HAP-1 (cell line): ENCODE measurements around the gene LFNG.

Experiments
- DNase-seq, 2 experiments: peaks; one replicate each; pipeline ENCODE4 v3.0.0-alpha.2; 2016 to 2020; ENCODE audit warnings: low spot score in 2 of 2
- H3K27me3 ChIP-seq: fragments of 250-450 bp; sonication (Bioruptor Pico); 2 replicates; pipeline ENCODE4 v1.5.1; 2020; ENCODE audit warnings: low read depth, mild to moderate bottlenecking, moderate library complexity
- H3K36me3 ChIP-seq: fragments of 250-450 bp; sonication (Bioruptor Pico); replicated peaks from 2 replicates; pipeline ENCODE4 v1.5.1; 2020; ENCODE audit warnings: mild to moderate bottlenecking
- H3K4me1 ChIP-seq: fragments of 250-450 bp; sonication (Bioruptor Pico); 2 replicates; pipeline ENCODE4 v1.5.1; 2020; ENCODE audit warnings: mild to moderate bottlenecking
- H3K4me3 ChIP-seq: fragments of 250-450 bp; sonication (Bioruptor Pico); 2 replicates; pipeline ENCODE4 v1.5.1; 2020; ENCODE audit warnings: mild to moderate bottlenecking, moderate library complexity
- H3K9me3 ChIP-seq: fragments of 250-450 bp; sonication (Bioruptor Pico); 2 replicates; pipeline ENCODE4 v1.5.1; 2020; ENCODE audit warnings: mild to moderate bottlenecking, moderate library complexity
- in situ Hi-C: fragments of 300-500 bp; cut with MboI; formaldehyde crosslinking; loops from 3 replicates; pipeline ENCODE4 v1.14.3; 2020; ENCODE audit warnings: low sequenced_read_pairs, inconsistent platforms, mixed read lengths

LFNG gene

DNA sequence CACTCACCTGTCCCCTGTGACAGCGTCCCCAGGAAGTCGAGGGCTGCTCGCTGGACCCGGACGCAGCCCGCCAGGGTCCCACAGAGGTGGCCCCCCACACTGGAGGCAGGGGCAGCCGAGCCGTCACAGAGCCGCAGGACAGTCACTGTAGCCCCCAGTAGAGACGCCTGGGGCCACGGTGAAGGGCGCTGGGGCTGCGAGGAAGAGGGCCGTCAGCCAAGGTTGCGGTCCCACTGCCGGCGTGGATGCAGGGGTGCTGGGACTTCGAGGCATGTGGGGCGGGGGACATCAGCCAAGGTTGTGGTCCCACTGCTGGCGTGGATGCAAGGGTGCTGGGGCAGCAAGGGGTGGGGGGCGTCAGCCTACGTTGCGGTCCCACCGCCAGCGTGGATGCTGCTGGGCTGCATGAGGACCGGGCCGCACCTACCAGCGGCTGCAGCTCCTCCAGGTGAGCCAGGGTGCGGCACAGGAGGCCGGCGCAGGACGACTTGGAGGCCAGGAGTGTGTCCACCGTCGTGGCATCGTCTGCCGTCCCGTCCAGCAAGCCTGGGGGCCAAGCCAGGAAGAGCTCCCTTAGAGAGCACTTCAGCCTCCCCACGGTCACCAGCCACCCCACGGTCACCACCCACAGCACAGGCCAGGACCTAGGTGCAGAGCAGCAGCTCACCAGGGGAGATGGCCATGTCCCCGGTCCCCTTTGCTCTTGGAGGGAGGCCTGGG, 21.9 kb downstream of the LFNG start:
- in situ Hi-C loops = no loop called here
- no peaks in the 10 kb centered on the region for H3K9me3 ChIP-seq
- no peak overlapping the region for H3K4me3 ChIP-seq
- DNase-seq = no peak
- H3K27me3 ChIP-seq = no peaks in the 10 kb centered on the region
- peaks cover 62% of the 10 kb centered on the region for H3K36me3 ChIP-seq
- no peaks in the 10 kb centered on the region for H3K4me1 ChIP-seq

DNA sequence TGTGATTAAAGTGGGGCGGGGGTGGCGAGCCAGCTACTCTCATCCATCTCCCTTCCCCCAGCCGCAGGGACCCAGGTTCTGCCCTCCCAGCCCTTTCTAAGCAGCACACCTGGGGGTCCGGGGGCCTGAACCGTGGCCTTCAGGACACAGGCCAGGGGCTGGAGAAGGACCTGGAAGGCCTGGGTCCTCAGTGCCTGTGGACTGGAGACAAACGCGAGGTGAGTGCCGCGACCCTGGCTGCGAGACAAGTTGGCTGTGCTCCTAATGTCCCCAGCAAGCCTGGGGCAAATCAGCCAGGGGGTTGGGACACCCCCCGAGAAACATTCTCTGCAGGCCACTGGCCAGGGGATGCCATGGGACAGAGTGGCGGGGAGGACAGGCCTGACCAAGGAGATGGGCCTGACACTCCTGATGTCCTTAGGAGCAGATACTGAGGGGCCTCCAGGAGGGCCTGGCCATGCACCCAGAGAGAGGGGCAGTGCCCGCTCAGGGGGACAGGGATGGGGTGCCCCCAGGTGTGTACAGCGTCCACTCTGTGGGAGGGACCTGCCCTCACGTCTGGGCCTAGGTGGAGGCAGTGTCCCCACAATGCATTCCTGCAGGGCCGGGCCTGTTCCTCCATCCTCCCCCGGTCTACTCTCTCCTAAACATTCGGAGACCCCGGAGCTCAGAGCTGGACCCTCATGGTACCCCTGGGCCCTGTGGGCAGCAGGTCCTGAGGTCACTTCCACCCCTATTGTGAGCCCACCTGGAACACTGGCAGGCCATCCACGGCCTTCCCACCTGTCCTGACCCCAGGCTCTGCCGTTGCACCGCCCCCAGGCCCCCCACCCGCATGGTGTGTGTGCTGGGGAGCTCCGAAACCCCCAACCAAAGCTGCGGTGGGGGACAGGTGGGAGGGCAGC, 22.7 kb downstream of the LFNG start:
- DNase-seq = no peak
- in situ Hi-C loops = no loop called here
- Histone ChIP-seq H3K9me3 (no peaks in the 10 kb centered on the region), H3K4me1 (no peaks in the 10 kb centered on the region), H3K36me3 (peaks cover 70% of the 10 kb centered on the region), H3K27me3 (no peaks in the 10 kb centered on the region), H3K4me3 (no peak overlapping the region)

DNA sequence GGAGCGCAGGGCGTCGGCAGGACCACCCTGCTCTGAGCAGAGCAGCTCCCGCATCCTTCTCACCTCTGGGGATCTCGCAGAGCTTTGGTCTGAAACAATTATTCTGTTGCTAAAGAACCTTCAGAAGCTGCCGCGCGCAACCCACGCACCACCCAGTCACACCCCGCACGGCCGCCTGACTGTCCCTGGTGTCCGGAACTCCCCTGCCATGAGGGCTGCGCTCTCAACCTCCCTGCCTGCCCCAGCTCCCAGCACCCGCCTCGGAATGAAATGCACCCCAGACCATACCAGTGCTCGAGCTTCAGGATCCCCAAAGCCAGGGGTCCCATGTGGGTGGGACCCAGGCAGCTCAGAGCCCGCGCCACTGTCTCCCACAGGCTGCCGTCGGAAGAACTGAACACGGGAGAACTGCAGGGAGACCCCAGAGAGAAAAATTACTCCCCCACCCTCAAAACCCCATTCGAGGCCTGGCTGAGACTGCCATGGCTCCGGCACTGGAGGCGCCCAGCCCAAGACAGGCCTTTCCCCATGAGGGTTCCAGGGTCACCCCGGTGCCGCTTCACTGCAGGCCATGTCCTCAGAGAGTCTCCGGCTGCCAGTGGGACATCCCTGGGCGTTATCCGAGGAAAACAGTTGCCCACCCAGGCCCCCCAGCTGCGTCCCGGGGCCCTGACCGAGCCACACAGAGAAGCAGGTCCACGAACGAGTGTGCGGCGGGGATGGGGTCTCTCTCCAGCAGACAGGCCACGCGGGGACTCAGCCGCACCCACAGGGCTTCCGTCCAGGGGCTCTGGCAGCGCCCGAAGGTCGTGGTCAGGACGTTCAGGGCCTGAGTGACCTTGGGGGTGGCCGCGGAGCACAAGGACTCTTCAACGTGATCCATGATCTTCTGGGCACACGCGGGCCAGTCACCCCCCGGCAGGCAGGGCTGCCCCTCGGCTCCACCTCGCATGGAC, 23.6 kb downstream of the LFNG start:
- in situ Hi-C loops = no loop called here
- no peak for DNase-seq
- H3K4me1 ChIP-seq = no peaks in the 10 kb centered on the region
- H3K9me3 ChIP-seq = no peaks in the 10 kb centered on the region
- H3K4me3 ChIP-seq = no peak overlapping the region
- peaks cover 74% of the 10 kb centered on the region for H3K36me3 ChIP-seq
- no peaks in the 10 kb centered on the region for H3K27me3 ChIP-seq

DNA sequence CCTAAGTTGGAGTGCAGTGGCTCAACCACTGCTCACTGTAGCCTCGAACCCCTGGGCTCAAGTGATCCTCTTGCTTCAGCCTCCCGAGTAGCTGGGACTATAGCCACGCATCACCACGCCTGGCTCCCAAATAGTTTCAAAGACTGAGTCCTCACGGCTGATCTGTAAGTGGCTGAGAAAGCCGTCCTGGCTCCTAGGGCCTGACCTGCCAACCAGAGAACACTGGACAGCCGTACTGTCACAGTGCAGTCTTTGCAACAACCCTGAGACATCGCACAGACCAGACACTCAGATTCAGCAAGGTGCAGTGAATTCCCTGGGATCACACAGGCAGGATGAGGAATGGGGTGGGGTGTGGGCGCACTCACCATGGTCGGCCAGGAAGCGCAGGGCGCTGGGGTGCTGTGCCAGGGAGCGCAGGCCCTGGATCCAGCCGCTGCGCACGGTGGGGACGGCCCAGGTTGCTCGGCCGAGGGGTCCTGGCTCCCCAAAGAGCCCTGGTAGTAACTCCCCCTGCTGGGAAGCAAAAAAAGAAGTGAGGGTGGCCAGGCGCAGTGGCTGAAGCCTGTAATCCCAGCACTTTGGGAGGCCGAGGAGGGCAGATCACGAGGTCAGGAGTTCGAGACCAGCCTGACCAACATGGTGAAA, 25.1 kb downstream of the LFNG start:
- Histone ChIP-seq H3K4me3 (no peak overlapping the region), H3K4me1 (no peaks in the 10 kb centered on the region), H3K36me3 (peaks cover 72% of the 10 kb centered on the region), H3K27me3 (no peaks in the 10 kb centered on the region), H3K9me3 (no peaks in the 10 kb centered on the region)
- in situ Hi-C loops = no loop called here
- DNase-seq = no peak

DNA sequence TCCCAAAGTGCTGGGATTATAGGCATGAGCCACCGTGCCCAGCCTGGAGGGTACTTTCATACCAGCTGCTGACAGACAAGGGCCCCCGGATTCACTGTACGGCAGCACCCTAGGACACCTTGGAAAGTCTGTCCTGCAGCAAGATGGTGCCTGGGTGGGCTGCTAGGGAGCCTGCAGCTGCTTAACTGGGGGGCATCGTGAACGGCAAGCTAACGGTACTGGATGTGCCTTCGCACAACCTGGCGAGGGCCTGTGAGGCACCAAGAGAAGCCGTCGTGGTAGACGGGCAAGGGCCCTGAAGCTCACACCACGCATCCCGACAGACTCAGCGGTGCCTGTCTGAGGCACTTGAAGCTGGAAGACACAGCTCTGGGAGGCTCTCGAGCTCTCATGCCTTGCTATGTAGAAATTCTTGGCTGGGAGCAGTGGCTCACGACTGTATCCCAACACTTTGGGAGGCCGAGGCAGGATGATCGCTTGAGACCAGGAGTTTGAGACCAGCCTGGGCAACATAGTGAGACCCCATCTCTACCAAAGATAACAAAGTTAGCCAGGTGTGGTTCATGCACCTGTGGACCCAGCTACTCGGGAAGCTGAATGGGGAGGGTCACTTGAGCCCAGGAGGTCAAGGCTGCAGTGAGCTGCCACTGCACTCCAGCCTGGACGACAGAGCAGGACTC, 26.3 kb downstream of the LFNG start:
- Histone ChIP-seq H3K36me3 (peaks cover 68% of the 10 kb centered on the region), H3K9me3 (no peaks in the 10 kb centered on the region), H3K27me3 (no peaks in the 10 kb centered on the region), H3K4me1 (no peaks in the 10 kb centered on the region), H3K4me3 (no peak overlapping the region)
- no peak for DNase-seq
- in situ Hi-C loops = no loop called here

DNA sequence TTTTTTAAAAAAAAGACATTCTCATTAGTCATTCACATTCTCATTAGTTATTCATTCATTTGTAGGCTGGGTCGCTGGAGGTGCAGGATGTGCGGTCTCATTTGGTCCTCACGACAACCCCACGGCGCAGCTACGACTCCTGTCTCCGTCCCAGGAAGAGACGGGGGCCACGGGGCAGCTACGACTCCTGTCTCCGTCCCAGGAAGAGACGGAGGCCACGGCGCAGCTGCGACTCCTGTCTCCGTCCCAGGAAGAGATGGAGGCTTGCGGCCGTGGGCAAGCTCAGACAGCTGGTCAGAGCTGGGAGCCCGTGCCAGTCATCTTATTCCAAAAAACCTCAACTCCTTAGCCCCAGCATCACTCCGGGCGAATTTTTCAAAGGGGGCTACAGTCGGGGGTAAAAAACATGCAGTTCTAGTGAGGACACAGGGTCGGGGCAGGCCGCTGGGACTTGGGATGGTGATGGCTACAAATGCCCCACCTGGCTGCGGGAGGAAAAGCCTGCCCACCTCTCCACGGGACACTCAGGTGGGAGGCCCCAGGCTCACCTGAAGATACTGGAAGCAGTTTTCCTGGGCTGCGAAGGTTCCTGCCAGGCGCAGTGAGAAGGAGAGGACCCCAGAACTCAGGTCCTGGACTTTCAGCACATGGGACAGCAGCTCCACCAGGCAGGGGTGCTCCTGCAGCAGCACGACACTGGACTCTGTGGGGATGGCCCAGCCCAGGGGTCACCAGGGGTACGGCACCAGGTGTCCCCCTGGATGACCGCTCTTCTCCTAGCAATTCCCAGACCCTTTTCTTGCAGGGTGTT, 27.4 kb downstream of the LFNG start:
- Histone ChIP-seq H3K9me3 (no peaks in the 10 kb centered on the region), H3K27me3 (no peaks in the 10 kb centered on the region), H3K36me3 (peaks cover 61% of the 10 kb centered on the region), H3K4me1 (no peaks in the 10 kb centered on the region), H3K4me3 (no peak overlapping the region)
- in situ Hi-C loops = no loop called here
- DNase-seq = no peak

DNA sequence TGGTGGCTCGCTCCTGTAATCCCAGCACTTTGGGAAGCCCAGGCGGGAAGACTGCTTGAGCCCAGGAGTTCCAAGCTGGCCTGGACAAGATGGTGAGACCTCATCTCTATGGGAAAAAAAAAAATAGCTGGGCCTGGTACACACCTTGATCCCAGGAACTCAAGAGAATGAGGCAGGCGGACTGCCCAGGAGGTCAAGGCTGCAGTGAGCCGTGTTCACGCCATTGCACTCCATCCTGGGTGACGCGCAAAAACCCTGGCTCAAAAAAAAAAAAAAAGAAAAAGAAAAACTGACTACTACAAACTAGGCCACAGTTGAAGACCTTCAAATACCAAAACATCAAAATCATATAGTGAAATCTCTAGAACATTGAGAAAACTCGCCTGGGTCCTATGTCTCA, 31.8 kb downstream of the LFNG start:
- H3K27me3 ChIP-seq = no peaks in the 10 kb centered on the region
- in situ Hi-C loops = no loop called here
- no peak for DNase-seq
- H3K9me3 ChIP-seq = no peaks in the 10 kb centered on the region
- no peak overlapping the region for H3K4me3 ChIP-seq
- peaks cover 37% of the 10 kb centered on the region for H3K36me3 ChIP-seq
- peaks cover 3% of the 10 kb centered on the region; the same call in 1 of the 2 replicates for H3K4me1 ChIP-seq

DNA sequence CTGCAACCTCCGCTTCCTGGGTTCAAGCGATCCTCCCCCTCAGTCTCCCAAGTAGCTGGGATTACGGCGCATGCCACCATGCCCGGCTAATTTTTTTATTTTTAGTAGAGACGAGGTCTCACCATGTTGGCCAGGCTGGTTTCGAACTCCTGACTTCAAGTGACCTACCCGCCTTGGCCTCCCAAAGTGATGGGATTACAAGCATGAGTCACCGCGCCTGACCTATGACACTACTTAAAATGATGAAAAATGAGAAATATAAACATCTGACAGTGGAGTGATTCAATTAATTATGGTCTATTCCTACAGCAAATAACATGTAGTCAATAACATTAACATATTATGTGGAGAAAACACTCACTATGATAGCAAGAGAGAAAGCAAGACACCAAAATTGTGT, 33.5 kb downstream of the LFNG start:
- Histone ChIP-seq H3K4me1 (peaks cover 3% of the 10 kb centered on the region; the same call in 1 of the 2 replicates), H3K9me3 (no peaks in the 10 kb centered on the region), H3K4me3 (no peak overlapping the region), H3K27me3 (no peaks in the 10 kb centered on the region), H3K36me3 (peaks cover 21% of the 10 kb centered on the region)
- in situ Hi-C loops = no loop called here
- DNase-seq = no peak

DNA sequence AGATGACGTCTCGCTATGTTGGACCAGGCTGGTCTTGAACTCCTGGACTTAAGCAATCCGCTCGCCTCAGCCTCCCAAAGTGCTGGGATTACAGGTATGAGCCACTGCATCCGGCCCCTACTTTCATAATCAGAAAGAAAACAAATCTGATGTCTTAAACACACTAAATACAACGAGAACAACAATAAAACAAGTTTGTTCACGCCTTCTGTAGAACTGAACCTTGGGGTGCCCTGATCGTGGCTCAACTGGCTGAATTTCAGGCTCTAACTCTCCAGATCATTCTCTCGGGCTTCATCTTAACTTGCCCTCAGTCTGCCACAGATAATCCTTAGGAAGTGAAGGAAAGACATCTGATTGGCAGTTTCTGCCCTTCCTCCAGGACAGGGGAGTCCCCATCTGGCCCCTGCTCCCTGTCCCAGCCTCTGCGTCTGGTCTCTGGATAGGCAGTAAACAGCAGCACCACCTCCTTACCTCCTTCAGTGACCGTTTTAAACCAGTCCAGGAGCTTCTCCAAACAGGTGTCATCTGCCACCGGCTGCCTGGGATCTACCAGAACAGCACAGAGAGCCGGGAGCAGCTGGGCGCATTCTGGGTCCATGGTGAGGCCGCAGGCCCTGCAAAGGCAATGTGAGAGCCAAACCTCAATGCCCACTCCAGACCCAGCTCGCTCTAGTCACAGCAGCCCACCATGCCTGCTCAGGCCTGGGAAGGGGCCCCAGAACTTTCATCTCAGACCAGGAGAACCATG, 34.4 kb downstream of the LFNG start:
- Histone ChIP-seq H3K27me3 (no peaks in the 10 kb centered on the region), H3K9me3 (no peaks in the 10 kb centered on the region), H3K36me3 (peaks cover 12% of the 10 kb centered on the region), H3K4me1 (peaks cover 7% of the 10 kb centered on the region; the same call in 1 of the 2 replicates), H3K4me3 (peak overlapping the region; percentile 85)
- in situ Hi-C loops = no loop called here
- peak in 1 of 2 experiments; percentile 20 for DNase-seq

DNA sequence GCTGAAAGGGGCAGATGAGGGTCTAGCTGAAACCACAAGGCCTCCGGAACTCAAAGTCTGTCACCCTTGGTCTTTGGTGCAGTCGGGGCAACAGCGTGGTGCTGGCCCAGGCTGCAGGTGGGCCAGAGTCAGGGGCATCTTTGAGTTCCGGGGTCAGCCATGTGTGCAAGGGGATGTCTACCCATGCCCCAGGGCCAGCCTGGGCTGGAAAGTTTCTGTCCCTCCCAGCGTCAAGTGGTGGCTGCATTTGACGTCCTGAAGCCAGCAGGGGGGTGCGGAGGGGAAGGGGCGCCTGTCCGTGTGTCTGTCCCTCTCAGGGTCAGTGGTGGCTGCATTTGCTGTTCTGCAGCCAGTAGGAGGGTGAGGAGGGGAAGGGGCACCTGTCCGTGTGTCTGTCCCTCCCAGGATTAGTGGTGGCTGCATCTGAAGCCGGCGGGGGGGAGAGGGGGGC, 35.1 kb downstream of the LFNG start:
- H3K27me3 ChIP-seq = no peaks in the 10 kb centered on the region
- peak overlapping the region; percentile 85 for H3K4me3 ChIP-seq
- H3K9me3 ChIP-seq = no peaks in the 10 kb centered on the region
- H3K4me1 ChIP-seq = peaks cover 7% of the 10 kb centered on the region; the same call in 1 of the 2 replicates
- peaks cover 7% of the 10 kb centered on the region for H3K36me3 ChIP-seq
- peak in 1 of 2 experiments; percentile 47 for DNase-seq
- in situ Hi-C loops = no loop called here

DNA sequence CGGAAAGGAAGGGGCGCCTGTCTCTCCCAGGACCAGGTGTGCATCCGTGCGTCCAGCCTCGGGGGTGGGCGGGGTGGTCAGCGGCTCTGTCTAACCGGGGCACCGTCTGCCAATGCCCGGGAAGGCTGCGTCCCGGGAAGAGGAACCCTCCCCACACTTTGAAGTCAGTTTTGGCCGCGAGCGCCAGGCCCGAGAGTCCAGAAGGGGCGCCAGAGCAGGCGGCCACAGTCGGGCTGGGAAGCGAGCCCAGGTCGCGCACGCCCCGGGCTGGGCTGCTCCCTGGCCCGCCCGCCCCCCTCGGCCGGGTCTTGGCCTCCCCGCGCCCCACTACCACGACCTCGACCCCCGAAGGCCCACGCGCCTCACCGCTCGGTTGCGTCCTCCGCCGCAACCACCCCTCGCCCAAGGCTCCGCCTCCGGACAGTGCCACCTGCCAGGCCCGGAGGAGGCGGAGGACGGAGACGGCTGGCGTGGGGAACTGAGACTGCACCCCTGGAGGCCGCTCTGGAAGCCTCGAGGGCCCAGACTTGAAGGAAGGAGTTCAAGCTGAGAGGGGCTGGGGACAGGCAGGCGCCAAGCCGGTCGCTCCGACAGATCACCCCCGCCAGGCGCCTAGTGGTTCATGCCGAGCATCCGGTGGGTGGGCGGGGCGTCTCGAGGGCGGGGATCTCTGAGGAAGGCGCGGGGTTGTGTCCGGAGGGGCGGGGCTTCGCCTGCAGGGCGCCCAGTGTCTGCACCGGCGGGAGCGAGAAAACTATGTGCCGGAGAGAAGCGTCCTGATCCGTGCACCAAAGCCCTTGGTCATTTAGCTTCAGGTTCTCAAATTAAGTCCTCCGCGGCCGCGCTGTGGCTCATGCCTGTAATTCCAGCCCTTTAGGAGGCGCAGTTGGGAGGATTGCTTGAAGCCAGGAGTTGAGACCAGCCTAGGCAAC, 35.8 kb downstream of the LFNG start, which contains the start of gene BRAT1:
Gene BRAT1, minus strand, starts transcription at position 404 of the 932 bp plus-strand sequence. CDS start 1,093 bp downstream, outside the sequence.
- peaks cover 7% of the 10 kb centered on the region; the same call in 1 of the 2 replicates for H3K4me1 ChIP-seq
- peak; percentile 96 to 100 for DNase-seq
- H3K27me3 ChIP-seq = no peaks in the 10 kb centered on the region
- in situ Hi-C loops = no loop called here
- peaks cover 6% of the 10 kb centered on the region for H3K36me3 ChIP-seq
- peak within 1 kb of the TSS; percentile 85 for H3K4me3 ChIP-seq
- no peaks in the 10 kb centered on the region for H3K9me3 ChIP-seq
